Skin epidermis (tissue), 12 donors: ENCODE data around the gene WWOX.

ENCODE experiments used
- H3K27ac ChIP-seq, 21 experiments: fragments of 200-600 bp; sonication (generic) in 11 of 21; one replicate each; pipeline ENCODE4 v1.5.0; 2020; ENCODE audit warnings: mild to moderate bottlenecking in 3 of 21, inconsistent platforms in 2 of 21, moderate library complexity in 2 of 21
- H3K4me3 ChIP-seq, 7 experiments: fragments of 200-600 bp; sonication (generic) in 2 of 7; one replicate each; pipeline ENCODE4 v1.5.0; 2020; ENCODE audit warnings: inconsistent platforms in 2 of 7, mild to moderate bottlenecking in 2 of 7, moderate library complexity in 1 of 7

The WWOX gene

DNA sequence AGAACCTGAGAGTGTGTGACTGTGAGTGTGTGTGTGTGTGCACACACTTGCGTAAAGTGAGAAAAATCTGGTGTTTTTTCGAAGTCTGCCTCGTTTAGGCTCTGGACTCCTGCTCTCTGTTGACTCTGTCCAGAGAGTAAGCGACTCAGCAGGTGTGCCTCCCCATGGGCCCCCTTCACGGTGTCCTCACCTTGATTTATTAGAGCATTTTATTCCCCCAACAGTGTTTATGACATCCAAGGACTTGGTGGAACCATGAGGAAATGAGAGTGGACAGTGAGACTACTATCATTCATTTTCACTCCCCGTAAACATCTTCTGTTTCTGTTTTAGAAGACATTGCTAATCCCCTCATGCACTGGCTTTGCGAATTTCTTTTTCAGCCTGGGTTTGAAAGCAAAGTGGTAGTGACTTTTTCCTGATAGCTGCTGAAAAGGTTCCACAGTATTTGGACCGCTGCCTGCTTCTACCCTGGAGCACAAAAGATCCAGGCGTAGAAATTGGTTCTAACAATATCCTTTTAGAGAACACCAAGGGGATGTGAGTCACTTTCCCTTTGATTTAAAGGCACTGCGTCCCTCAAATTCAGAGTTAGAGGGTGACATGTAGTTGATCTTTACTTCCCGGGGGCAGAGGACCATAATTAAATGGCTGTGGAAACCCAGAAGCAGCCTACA lies 218.2 kb downstream of the WWOX start:
- H3K27ac ChIP-seq: no peak overlapping the region
- H3K4me3 ChIP-seq: no peak overlapping the region

DNA sequence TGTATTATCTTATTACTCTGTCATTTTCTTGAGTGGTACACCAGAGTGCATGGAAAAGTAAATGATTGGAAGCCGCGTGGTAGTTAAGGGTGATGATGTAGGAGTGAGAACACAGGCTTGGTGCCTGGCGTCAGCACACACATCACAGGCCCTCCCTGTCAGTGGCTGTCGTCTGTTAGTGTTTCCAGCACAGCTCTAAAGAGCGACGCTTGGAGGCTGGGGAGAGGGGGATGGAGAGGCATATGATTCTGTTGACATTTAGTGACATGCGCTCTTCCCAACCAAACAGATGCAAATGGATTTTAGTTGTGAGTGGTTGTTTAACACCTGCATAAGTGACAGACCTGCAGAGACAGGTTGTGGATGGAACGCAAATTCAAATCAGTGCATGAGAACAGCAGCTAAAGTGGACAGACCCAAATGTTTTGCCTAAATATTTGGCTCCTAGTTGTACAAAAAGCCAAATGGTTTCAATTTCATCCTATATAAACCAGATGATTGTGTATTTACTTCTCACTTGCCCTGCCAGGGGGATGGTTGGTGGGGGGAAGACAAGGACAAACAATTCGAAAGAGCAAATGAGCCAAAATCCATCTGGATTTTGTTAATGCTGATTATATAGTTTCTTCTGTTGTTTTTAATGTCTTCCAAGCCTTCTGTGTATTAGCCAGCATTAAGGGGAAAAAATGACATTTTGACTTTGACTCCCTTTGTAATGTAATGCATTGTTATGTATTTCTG lies 222.3 kb downstream of the WWOX start:
- H3K27ac ChIP-seq: no peak overlapping the region
- no peak overlapping the region for H3K4me3 ChIP-seq

DNA sequence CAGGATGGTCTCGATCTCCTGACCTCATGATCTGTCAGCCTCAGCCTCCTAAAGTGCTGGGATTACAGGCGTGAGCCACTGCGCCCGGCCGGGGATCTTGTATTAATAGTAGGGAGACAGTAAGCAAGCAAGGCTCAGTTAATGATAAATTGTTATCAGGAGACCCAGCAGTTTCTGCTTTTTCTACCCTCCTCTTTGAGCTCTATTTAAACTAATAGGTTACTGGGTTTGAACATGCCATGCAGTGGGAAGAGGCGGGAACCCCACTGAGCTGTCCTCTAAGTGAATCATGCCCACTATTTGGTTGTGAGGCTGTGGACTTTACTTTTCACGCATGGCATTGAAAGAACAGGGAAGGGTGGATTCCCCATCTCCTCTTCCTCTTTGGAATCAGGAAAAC lies 223.9 kb downstream of the WWOX start:
- no peak overlapping the region for H3K4me3 ChIP-seq

DNA sequence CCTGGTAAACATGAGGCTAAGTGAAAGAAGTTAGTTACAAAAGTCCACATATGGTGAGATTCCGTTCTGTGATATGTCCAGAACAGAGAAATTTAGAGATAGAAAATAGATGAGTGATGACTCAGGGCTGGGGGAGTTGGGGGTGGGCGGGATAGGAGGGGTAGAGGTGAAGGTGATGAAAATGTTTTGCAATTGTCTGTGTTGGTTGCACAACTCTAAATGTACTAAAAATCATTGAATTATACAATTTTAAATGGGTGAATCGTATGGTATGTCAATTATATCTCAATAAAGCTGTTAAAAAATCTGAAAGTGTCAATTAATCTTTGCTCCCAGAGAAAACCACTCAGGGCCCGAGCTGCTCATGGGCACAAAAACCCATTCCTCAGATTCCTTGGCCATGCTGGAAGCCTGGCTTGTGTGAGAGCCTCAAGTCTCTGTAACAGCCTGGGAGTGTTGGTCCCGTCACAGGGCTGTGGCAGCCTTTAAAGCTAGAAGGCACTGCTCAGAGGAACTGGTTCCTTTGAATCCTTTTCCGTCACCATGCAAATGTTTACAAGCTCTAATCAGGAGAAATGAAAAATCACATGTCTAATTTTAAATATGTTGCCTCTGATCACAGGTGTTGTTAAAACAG lies 225.3 kb downstream of the WWOX start:
- no peak overlapping the region for H3K4me3 ChIP-seq
- H3K27ac ChIP-seq: no peak overlapping the region

More for the DNA sequence above, 223.9 kb downstream of the WWOX start:
- no peak overlapping the region for H3K27ac ChIP-seq

DNA sequence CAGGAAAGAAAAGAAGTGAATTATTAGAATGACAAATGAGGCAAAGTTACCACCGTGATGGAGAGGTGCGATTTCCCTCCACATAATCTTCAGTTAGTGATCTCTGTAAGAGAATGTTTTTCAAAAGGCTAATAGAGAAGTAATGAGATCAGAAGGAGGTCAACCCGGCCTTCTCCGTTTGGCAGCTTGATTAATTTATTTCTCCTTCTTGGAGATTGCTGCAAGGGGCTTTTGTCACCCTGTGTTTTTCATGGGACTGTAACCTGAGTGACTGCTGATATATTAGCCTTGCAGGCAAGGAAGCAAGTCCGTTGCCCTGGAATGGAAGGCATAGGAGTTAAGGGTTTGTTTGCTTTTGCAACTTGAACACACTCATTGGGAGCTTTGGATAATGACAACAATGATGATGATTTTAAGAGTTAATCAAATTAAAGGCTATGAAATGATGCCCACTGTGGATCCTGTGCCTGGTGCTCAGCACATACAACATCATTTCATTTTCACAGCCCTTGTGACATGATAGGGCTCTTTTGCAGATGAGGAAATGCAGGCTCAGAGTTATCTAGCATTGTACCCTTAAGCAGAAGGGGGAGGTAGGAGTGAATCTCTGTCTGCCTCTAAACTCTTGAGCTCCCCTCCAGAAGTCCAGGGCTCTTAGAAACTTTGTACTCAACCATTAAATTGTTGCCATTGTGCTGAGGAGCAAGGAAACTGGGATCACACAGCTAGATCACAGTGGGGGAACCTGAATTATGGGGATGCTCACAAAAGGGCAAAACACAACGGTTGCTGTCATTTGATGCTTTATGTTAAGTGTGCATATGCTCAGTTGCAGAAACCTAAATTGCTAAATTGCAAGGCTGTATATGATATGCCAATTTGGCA lies 226.3 kb downstream of the WWOX start:
- no peak overlapping the region for H3K4me3 ChIP-seq
- no peak overlapping the region for H3K27ac ChIP-seq

DNA sequence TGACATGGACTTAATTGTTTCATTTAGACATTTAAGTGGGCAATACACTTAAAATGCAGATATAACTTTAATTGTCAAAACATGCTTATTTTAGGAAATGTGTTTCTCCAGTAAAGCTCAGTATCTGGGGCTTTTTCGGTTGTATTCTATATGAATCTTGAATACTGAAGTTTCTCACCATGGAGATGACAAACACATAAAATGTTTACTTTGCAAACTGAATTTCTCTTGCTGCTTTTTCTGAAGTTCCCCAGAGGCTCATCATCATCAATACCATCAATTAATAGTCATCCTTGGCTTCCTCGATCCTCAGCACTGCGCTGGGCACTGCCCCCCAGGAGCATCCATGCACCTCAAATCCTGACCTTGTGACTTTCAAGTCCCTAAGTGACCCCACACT lies 227.3 kb downstream of the WWOX start:
- Histone ChIP-seq H3K4me3 (no peak overlapping the region), H3K27ac (no peak overlapping the region)

DNA sequence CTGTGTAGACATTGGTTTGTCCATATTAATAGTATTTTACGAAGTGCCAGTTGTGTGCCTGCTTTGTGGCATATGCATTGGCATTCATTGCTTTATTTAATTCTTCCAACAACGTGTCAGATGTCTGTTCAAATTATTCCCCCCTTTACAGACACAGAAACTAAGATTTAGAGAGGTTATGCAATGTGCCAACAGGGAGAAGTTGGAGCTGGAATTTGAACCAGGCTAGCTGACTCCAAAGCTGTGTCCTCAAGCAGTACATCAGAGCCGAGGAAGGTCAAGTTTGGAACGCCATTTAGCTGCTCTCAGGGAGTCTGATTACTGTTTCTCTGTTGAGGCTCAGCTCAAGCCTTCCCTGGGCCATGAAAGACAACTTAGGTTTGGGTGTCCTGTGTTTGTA lies 232.3 kb downstream of the WWOX start:
- no peak overlapping the region for H3K27ac ChIP-seq
- no peak overlapping the region for H3K4me3 ChIP-seq

DNA sequence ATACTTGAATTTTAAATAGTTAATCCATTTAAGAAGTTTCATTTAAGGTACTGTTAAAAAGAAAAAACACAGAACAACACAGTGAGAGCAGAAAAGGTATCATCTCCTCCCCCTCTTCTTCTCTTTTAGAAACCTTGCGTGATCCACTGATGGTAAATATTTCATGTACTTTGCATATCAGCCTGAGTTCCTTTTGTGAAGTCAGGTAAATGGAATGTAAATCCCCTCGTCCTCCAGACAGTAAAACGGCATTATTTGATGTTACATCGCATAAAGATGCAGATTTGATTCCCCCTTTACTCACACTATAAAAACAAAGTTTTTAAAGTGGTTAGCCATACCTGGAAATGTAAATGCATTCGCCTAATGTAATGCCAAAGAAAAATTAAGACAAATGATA lies 234.4 kb downstream of the WWOX start:
- Histone ChIP-seq H3K27ac (no peak overlapping the region), H3K4me3 (no peak overlapping the region)

DNA sequence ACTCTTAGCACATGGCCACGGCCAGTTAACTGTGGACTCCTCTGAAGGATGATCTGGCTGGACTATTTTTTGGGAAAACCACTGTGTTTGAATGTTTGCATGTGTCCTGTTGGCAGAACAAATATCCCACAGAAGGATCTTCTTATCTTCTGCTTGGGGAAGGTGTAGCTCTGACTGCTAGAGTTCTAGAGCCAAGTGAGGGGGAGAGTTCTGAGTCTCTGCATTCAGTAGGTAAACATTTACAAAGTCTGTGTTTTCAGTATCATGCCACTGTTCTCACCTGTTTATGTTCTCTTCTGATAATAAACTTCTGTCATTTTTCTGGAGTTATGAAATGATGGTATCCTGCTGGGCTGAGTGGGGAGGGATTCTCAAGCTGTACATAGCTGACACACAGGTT lies 241.1 kb downstream of the WWOX start:
- Histone ChIP-seq H3K4me3 (no peak overlapping the region), H3K27ac (no peak overlapping the region)

DNA sequence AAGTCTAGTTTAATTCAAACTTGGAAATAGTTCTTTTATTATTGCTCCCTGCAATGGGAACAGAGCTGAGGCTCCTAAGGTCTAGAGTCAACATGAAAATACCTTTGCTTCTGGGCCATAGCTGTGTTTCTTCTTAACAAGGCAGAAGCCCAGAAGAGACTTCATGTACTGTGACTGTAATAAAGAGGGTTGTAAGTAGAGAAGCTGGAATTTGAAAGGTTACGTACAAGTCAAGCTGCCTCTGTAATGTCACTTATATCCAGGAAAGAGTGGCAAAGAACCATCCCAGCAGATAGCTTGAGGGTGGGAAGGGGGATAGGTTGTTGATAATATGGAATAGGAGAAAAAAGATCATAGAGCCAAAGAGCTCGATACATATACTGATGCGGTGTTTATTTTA lies 248.6 kb downstream of the WWOX start:
- H3K4me3 ChIP-seq: no peak overlapping the region
- H3K27ac ChIP-seq: no peak overlapping the region

DNA sequence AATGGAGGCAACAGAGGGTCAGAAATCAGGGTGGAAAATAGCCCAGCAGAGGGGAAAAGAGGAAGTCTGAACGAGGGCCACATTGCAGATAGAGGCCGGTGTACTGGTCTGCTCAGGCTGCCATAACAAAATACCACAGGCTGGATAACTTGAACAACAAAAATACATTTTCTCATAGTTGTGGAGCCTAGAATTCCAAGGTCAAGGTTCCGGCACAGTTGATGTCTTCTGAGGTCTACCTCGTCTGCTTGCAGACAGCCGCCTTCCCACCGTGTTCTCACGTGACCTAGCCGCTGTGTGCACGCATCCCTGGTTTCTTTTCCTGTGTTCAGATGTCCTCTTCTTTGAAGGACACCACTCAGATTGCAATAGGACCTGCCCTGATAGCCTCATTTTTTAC lies 249.4 kb downstream of the WWOX start:
- Histone ChIP-seq H3K27ac (no peak overlapping the region), H3K4me3 (no peak overlapping the region)

DNA sequence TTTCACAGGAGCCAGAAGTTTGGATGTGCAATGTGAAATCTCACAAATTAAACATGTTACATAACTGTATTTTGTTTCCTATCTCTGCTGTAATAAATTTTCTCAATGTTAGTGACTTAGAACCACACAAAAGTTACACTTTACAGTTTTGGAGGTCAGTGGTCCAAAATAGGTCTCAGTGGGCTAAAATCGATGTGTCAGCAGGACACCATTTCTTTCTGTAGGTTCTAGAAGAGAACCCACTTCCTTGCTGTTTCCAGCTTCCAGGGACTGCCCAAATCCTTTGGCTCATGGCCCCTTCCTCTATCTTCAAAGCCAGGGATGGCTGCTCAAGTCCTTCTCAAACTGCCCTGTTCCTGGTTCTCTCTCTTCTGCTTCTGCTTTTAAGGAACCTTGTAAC lies 252.7 kb downstream of the WWOX start:
- Histone ChIP-seq H3K27ac (no peak overlapping the region), H3K4me3 (no peak overlapping the region)

DNA sequence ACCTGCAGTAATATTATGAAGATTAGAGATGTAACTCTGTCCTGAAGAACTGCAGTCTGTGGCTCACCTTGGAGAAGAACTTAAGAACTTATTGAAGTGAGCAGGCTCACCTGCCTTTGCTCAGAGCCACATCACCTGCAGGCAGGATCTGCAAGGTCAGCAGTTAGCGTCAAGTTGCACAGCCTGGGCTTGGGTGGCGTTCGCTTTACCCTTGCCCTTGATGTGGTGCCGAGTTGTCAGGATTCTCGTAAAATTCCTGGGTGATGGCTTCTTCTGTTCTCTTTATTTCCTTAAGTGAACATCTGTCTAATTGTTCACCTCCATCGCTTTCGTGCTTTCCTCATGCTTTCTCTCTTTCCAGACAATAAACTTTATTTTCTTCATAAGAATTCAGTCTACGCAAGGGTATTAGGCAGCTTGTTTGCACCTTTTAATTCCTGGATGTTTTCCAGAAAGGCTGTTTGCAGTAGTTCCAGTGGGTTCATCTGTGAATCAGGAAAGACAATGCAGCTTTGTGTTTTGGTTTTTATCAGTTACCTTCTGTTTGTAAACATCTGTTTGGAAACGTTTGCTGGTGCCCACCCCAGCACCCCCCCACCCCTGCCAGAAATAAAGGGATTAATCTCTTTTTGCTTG lies 254.3 kb downstream of the WWOX start:
- no peak overlapping the region for H3K27ac ChIP-seq
- no peak overlapping the region for H3K4me3 ChIP-seq

DNA sequence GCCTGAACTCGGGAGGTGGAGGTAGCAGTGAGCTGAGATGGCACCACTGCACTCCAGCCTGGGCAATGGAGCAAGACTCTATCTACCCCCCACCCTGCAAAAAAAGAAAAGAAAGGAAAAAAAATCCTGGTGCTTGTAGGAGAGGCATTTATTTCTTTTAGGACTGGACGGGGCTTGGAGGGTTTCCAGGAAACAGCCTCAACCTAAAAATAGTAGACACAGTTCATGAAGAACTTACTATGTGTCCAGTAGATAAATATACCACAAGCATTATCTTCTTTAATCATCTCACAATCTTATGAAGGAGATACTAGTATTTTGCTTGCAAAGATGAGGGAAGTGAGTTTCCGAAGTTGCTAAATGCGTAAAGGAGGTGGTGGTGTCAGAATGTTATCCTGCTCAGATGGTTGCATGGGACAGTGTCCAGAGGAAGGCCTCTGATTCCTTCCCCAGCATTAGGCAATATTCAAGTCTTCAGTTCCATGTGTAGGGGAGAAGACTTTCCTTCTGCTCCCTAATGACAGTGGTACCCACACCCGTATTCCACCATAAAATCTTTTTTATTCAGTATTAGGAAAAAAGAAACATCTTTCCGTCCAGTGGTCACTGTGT lies 263.2 kb downstream of the WWOX start:
- no peak overlapping the region for H3K27ac ChIP-seq
- H3K4me3 ChIP-seq: no peak overlapping the region

DNA sequence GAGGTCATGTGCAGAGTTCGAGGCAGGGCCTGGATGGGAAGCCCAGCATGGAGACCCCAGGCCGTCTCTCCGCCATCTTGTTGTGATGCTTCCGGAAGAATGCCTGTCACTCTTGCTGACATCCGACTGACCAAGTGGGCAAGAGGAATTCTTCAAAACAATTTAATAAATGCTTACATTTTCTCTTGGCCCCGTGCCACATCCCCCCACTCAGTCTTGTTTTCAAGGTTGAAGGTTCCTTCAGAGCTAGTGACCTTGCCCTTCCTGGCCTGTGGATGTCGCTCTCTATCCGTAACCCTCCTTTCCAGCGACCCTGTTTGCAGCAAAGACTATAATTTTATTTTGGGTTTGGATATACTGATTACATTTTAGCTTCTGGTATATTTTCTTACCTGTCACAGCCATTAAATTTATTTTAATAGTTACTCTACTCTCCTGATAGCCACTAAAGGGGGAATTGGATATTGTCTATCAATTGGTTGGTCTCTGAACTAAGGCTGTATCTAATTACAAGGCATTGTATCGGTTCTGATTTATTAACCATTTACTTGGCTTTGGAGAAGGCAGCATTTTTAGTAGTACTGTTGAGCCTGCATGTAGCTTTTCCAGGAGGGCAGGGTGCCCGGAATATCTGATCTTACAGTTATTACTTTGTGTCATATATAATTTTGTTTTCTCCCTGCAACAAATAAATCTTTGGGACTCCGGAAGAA lies 264.5 kb downstream of the WWOX start:
- H3K4me3 ChIP-seq: no peak overlapping the region
- no peak overlapping the region for H3K27ac ChIP-seq

DNA sequence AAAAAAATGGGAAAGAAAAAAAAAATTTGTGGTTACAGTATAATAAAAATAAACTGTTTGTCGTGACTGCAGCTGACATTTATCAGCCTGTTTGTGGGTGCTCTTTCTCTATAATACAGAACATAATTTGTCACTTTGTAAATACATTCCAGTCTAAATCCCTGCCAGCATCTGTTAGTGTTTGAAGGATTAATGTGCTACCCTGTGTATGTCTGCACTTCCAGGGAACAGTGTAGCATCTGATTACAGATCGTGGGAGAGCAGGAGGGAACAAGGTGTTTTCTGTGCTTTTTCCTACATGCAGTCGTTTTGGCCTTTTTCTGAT lies 265.1 kb downstream of the WWOX start:
- no peak overlapping the region for H3K27ac ChIP-seq

DNA sequence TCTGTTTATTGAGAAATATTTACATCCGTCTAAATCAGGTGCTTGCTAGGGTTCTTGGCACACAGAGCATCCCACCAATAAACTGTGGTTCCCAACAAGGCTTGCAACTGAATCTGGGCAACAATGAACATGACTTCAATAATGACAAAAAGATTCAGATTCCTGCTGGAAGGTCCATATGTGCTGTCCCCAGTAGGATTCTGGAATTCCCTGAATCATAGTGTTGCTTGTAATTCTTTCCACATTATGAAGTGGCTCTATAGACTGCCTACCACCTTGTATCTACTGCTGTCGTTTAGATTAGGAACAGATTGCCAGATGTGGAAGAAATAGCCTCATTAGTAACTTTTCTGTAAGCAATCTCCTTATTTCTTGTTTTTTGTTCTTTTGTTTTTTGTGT lies 265.9 kb downstream of the WWOX start:
- Histone ChIP-seq H3K27ac (no peak overlapping the region), H3K4me3 (no peak overlapping the region)

More for the DNA sequence above, 265.1 kb downstream of the WWOX start:
- no peak overlapping the region for H3K4me3 ChIP-seq

DNA sequence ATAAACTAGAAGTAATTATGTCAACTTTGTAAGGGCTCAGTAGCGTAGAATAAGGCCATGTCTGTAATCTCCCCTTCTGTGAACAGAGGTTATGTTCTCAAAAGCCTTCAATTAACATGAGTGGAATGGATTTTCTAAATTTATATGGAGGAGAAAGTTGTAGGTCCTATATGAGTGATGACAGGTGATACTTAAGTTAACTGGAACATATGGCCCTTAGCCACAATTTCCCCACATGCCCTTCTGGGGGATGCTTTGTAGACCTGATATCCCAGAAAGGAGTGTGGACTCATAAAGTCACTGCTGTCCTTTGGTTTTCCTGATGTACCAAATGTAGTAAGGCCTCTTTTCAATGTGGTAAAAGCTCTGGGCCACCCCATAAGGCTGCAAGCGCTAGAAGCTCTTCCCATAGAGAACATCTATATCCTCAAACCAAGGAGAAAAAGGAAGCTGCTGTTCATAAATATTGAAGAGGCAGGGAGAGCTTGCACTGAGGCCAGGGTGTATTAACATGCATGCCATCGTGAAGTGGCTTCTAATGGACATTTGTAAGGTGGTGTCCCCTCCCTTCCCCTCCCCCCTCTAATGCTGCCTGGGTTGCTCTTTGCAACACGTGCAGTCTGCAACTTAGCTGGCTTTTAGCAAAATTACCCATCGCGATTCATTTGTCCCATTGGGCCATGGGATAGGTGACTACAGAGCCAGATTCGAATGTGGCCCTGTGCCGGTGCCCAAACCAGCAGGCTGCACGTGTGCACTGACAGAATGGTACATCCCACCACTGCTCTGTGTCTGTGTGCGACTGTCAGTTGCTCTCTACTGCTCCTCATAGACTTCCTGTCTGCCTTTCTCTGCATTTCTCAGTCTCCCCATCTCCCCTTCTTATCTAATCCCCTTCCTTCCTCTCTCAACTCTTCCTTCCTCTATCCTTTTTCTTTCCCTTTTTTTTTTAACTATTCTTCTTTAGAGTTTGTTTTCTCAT lies 269.0 kb downstream of the WWOX start:
- no peak overlapping the region for H3K27ac ChIP-seq
- H3K4me3 ChIP-seq: no peak overlapping the region
